Adrenal gland (tissue), 5 donors: ENCODE results near the gene RAB11B.

ENCODE experiments used
- CTCF ChIP-seq, 6 experiments: fragments of 450-650 bp in 4 of 6; fragments of 200-600 bp in 2 of 6; sonication (generic) in 1 of 6; IDR thresholded peaks; 1 replicate in 5 of 6; 2 replicates in 1 of 6; pipeline versions ENCODE4 v1.5.1 to v1.8.0; 2016 to 2021; ENCODE audit warnings: antibody characterized with exemption in 6 of 6, mild to moderate bottlenecking in 2 of 6, moderate library complexity in 1 of 6
- POLR2A ChIP-seq, 2 donors: fragments of 450-650 bp; IDR thresholded peaks; one replicate each; pipeline ENCODE4 v1.6.1; 2017; ENCODE audit warnings: antibody characterized with exemption in 2 of 2, mild to moderate bottlenecking in 2 of 2, moderate library complexity in 1 of 2
- donor health status: DM: no; HTN: no; CAD: no.

GRCh38 chr19:8438236-8438635, 48.1 kb downstream of the RAB11B start:
- no peak for TF ChIP-seq CTCF (IDR thresholded peaks at IDR 0.05)
- TF ChIP-seq POLR2A (IDR thresholded peaks at IDR 0.05), result no peak
